MM.1S (cell line): ENCODE results near the gene RAMACL.

Experiments
- EZH2 ChIP-seq: fragments of 300-600 bp; sonication (generic); optimal IDR thresholded peaks from 2 replicates; pipeline ENCODE3; 2017; ENCODE audit warnings: low read depth, mild to moderate bottlenecking, antibody characterized with exemption, low read length, mixed read lengths
- TF ChIP-seq, protein P1 (sequence below): fragments of 300-600 bp; sonication (generic); IDR thresholded peaks from 2 replicates; pipeline ENCODE4 v1.5.1; 2016; ENCODE audit warnings: antibody characterized with exemption, low read length, mixed read lengths

GRCh38 chr6:166614171-166614583 is 27.7 kb upstream of the RAMACL start:
- no peak for TF ChIP-seq EZH2
- TF ChIP-seq, protein P1, sequence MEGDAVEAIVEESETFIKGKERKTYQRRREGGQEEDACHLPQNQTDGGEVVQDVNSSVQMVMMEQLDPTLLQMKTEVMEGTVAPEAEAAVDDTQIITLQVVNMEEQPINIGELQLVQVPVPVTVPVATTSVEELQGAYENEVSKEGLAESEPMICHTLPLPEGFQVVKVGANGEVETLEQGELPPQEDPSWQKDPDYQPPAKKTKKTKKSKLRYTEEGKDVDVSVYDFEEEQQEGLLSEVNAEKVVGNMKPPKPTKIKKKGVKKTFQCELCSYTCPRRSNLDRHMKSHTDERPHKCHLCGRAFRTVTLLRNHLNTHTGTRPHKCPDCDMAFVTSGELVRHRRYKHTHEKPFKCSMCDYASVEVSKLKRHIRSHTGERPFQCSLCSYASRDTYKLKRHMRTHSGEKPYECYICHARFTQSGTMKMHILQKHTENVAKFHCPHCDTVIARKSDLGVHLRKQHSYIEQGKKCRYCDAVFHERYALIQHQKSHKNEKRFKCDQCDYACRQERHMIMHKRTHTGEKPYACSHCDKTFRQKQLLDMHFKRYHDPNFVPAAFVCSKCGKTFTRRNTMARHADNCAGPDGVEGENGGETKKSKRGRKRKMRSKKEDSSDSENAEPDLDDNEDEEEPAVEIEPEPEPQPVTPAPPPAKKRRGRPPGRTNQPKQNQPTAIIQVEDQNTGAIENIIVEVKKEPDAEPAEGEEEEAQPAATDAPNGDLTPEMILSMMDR, result no peak
